HG03097 (cell line): Measurements from ENCODE around the gene COL4A2.

Experiments
- ATAC-seq: cut with Tn5 transposase; IDR thresholded peaks from one replicate; pipeline ENCODE4 v1.9.1; 2021; ENCODE audit not compliant: unreplicated experiment, low FRiP score

The COL4A2 gene

GRCh38 chr13:110289174-110289573 lies 17.9 kb upstream of the COL4A2 start:
- ATAC-seq, result no peak

- ATAC-seq, result no peak
Observed at GRCh38 chr13:110289661-110290060, 17.4 kb upstream of the COL4A2 start.

GRCh38 chr13:110290153-110290552 lies 16.9 kb upstream of the COL4A2 start:
- no peak for ATAC-seq

- no peak for ATAC-seq
Observed at GRCh38 chr13:110290826-110291225, 16.3 kb upstream of the COL4A2 start.

GRCh38 chr13:110291286-110291685 lies 15.8 kb upstream of the COL4A2 start:
- no peak for ATAC-seq

- no peak for ATAC-seq
Observed at GRCh38 chr13:110293037-110293436, 14.0 kb upstream of the COL4A2 start.

- no peak for ATAC-seq
Observed at GRCh38 chr13:110293649-110294048, 13.4 kb upstream of the COL4A2 start.

GRCh38 chr13:110294146-110294545 lies 12.9 kb upstream of the COL4A2 start:
- ATAC-seq, result no peak

GRCh38 chr13:110294622-110295021 lies 12.5 kb upstream of the COL4A2 start:
- ATAC-seq, result no peak

GRCh38 chr13:110297011-110297410 lies 10.1 kb upstream of the COL4A2 start:
- ATAC-seq, result no peak

- ATAC-seq, result no peak
Observed at GRCh38 chr13:110297766-110298504, 9.1 kb upstream of the COL4A2 start.

GRCh38 chr13:110298505-110299282 lies 8.4 kb upstream of the COL4A2 start:
- ATAC-seq, result no peak

- ATAC-seq, result no peak
Observed at GRCh38 chr13:110299283-110299840, 7.7 kb upstream of the COL4A2 start.

GRCh38 chr13:110300090-110300815 lies 6.8 kb upstream of the COL4A2 start:
- ATAC-seq, result no peak

- no peak for ATAC-seq
Observed at GRCh38 chr13:110301083-110301482, 6.0 kb upstream of the COL4A2 start.

- ATAC-seq, result no peak
Observed at GRCh38 chr13:110301606-110302553, 5.2 kb upstream of the COL4A2 start.

GRCh38 chr13:110302997-110303396 lies 4.1 kb upstream of the COL4A2 start:
- no peak for ATAC-seq

- ATAC-seq, result no peak
Observed at GRCh38 chr13:110303644-110304043, 3.4 kb upstream of the COL4A2 start.

- no peak for ATAC-seq
Observed at GRCh38 chr13:110304256-110304655, 2.8 kb upstream of the COL4A2 start.

- ATAC-seq, result no peak
Observed at GRCh38 chr13:110305001-110305400, 2.1 kb upstream of the COL4A2 start.
